Lung microvascular endothelial cell (primary cell): ENCODE measurements around the gene GJB2. TPM values are rescaled to one million over a fixed set of nuclear protein-coding genes. Genes with fewer than 3 reads are reported as not detected.
"Not testable (repeated sequence)": the region's sequence is repeated elsewhere in the genome, so short reads cannot be mapped to it uniquely, and the experiment has no call there.

ENCODE experiments used
- DNase-seq, 2 donors: peaks; one replicate each; pipeline versions ENCODE4 v3.0.0 to v3.0.0-alpha.2; 2010; ENCODE audit warnings: low read depth in 2 of 2
- total RNA-seq: library from RNA; depleted of rRNA; stranded (reverse); fragments of >200 nt; gene quantifications from 2 replicates; pipeline ENCODE4 v1.2.1, GENCODE V29; 2014

Gene GJB2
- total RNA-seq, 1 donor from 2014 or later: not detected

DNA sequence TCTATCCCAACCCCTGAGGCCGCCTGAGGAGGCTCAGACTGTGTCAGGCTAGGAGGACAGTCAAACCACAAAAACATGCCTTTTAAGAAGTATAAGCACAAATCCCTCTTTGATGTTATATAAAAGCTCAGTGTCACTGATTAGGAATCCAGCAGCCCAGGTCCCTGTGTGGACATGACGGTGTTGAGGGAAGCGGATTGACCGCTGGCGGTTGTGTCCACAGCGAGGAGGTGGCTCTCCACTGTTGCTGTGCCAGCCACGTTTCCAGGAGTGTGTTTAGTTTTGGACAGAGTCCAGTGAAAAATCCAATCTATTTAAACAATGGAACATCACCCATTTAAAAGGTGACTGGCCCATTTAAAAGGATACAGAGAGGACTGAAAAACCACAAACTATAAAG is 24.3 kb downstream of the GJB2 start:
- peak in 1 of 2 donors; percentile 51 for DNase-seq

DNA sequence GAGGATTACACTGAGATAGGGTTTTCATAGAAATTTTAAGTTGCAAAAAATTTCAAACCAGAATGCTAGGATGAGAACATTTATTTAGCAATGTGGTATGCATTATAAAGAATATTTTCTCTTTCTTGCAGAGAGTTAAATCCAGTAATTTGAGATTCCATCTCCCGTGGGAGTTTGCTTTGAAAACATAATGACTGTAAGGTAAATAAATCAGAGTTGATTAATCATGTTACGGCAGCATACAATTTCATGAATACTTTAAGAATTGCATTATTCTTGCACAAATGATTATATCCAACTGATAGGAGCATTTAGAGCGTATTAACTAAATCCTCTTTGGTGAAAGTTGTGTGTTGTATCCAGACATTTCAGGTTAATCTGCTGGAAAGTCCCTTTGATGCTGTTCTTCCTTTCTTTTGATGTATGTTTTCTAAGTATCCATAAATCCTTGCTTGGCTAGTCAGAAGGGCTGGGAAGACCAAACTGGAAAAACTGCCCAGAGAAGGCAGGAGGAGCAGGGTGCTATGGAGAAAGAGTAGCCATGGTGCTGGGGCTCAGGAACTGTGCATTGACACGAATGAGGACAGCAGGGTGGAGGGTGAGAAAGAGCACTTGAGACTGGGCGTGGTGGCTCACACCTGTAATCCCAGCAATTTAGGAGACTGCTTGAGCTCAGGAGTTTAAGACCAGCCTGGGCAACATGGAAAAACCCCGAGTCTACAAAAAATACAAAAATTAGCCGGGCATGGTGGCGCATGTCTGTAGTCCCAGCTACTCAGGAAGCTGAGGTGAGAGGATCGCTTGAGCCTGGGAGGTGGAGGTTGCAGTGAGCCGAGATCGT is 27.1 kb downstream of the GJB2 start:
- no peak for DNase-seq

DNA sequence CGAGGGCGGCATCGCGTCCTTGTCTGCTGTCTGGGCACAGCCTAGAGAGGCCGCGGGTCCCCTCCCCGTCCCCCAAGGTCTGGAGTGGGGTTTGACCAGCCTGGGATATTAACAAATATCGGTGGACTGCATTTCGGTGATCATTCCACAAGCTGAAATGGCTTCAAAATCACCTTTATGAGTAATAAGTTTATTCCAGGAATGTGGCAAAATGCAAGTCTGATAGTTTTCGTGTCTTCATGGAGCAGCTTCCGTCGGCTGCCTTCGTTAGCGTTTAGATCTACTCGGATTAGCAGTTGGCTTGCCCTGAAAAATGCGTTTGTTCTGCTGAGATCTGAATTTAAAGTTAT is 30.8 kb downstream of the GJB2 start:
- DNase-seq: no peak

DNA sequence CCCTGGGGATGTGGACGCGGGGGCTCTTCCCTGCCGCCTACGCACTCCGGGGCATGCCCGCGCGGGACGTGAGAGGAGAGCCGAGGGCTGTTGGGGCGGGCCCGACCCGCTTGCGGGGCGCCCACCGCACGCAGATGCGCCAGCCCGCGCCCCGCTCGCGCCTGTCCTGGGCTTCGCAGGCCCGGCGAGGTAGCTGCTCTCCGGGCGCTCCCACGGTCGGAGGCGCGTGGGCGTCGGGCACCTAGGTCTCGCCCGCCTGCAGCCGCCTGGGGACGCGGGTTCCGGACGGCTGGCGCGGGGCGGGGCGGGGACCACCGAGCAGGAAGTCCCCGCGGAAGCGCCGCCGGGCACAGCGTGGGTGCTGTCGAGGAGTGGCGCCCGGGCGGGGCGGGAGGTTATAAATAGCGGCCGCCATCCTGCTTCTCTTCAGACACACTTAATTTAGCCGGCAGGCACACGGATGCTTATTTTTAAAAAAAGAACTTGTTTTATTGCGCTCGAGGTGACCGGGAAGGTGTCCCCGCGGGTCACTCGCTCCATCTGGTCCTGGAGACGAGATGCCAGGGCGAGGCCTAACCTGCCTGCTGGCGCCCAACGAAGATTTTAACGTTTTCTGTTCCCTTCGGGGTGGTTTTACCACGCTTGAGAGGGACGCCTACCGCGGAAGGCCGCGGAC is 31.3 kb downstream of the GJB2 start:
- no peak for DNase-seq

DNA sequence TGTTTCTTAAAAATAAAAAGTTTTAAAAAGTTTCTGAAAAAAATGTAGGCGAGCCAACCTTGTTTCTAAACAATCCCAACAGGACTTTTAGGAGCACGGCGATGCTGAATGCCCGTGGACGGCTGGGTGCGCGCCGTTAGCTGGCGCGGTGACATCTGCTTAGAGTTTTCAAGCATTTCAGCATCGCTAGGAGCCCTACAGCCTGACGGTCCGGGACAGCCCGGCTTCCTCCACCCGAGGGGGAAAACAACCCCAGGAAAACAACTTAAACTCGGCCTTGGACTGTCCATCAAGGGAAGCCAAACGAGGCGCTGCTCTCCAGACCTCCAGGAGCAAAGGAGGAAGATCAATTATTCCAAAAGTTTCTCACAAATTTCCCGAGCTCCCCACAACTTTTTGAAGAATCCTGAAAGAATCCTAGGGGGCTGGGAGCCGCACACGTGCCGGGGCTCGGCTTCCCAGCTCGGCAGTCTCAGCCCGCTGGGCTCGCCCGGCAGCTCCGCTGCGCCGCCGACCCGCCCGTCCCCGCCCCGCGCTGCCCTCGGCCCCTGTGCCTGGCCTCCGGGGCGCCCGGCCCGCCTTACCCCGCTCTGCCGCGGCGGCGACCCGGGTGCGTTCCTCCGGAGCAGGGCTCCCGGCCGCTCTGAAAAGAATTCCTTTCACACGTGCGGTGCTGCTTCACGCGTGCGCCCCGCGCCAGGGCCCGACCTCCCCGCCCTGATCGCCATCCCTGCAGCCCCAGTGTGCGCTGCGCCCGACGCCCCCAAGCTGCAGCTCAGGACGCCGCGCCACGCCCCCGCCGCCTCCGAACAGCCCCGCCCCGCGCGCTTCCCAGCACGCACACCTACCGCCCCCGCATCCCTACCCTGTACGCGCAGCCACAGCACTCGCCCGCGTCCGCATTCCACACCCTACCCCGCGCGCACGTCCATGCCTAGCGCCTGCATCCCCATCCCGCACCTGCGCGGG is 32.1 kb downstream of the GJB2 start, which contains the start of gene GJA3:
GJA3 (minus strand) TSS at position 747 of the 969 bp plus-strand sequence. CDS start 17,764 bp downstream, outside the sequence.
- peak; percentile 12 to 30 for DNase-seq

DNA sequence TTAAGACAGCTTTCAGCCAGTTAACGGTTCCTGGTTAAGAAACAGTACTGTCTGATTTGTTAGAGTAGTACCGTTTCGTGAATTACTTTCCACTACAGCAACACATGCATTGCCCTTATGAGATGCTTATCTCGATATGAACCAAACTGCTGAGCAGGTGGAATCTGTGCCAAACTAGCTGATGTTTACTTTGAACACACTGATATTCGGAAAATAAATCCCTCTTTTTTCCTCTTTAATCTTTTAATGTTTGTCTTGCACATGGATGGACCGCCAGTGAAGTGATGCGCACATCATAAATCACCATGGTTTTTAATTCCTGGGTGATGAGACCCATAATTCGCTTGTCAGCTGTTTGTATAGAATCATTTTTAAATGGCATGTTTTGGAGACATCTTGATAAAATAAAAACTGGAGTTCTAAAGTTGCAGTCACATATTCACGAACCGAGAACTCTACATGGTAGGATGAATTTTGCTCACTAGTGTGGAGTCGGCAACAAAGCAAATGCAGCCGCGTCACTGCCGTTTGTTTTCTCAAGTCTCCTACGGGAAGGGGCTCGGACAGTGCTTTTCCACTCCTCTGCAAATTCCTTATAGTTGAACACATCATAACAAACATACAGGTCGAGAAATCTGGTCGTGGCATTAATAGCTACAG is 33.0 kb downstream of the GJB2 start:
- peak in 1 of 2 donors; percentile 15 for DNase-seq

DNA sequence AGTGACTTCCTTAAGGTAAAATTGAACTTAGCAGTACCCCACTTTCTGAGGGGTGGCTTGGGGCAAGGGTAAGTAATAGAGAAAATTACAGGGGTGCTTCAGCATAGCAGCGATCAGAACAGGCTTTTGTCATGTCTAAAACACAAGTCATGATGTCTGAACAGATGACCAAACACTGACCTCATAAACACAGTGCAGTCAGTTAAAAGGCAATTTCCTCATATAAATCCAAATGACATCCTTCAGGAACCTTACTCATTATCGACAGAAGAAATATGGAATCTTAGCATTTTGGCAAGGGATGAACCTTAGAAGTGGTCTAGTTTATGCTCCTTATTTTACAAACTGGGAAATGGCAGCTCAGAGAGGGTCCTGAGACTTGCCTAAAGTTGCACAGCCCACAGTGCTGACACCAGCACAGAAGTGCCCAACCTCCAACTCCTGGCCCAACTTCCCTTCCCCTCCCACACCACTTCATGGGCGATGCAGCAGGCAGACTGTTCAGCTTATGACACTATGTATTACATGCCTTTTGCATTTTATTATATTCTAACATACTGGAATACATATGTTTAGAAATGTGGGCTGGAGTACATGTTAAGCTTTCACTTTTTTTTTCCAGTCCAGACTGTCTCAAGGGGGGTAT is 35.5 kb downstream of the GJB2 start:
- no peak for DNase-seq

DNA sequence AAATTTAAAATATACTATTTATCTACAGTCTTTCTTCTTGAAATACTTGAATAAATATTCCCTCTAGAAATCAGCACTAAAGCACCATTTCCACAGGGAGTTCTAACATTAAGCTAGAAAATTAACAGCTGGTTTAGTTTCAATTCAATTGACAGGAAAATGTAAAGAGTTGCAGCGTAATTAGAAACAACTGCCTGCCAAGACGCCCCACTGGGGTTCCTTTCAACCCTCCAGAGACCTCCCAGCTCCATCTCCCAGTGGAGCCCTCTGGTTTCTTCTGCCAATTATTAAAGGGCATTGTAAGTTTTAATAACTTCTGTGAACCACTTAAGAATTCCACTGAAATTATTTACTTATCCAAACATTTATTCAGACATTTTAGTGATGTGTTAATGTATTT is 36.0 kb downstream of the GJB2 start:
- no peak for DNase-seq

DNA sequence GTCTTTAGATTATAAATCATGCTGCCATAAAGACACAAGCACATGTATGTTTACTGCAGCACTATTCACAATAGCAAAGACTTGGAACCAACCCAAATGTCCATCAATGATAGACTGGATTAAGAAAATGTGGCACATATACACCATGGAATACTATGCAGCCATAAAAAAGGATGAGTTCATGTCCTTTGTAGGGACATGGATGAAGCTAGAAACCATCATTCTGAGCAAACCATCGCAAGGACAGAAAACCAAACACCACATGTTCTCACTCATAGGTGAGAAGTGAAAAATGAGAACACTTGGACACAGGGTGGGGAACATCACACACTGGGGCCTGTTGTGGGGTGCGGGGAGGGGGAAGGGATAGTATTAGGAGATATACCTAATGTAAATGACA is 39.4 kb downstream of the GJB2 start:
- DNase-seq: not testable (repeated sequence)

DNA sequence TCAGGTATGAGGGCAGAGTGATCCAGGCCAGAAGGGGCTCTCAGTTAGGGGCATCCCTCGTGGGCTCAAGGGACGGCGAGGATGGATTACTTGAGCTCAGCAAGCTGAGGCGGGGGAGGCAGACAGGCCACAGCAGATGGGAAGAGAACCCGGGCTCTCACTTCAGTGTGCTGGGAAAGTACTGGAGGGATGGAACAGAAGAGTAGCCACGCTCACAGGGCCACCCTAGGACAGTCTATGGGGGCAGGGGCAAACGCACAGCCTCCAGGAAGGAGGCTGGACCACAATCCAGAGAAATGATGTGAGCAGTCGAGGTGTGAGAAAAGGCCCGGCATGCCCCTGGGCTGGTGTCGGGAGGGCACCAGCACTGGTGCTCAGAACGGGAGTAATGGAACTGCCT is 41.1 kb downstream of the GJB2 start:
- no peak for DNase-seq

DNA sequence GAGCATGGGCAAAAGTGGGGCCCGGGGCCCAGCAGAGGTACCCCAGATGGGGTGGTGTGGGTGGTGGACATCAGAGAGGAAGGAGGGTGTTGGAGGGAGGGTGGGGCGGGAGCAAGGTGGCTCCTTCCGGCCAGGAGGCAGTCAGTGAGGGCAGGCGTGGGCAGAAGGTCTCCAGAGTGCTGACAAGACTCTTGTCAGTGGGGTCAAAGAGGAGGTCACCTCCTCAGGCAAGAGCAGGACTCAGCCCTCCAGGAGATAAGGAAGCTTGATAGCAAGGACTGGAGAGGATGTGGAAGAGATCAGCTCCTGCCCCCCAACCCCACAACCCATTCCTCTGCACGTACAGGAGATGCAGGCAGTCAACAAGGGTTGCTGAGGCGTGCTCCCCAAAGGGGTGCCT is 41.7 kb downstream of the GJB2 start:
- DNase-seq: no peak

DNA sequence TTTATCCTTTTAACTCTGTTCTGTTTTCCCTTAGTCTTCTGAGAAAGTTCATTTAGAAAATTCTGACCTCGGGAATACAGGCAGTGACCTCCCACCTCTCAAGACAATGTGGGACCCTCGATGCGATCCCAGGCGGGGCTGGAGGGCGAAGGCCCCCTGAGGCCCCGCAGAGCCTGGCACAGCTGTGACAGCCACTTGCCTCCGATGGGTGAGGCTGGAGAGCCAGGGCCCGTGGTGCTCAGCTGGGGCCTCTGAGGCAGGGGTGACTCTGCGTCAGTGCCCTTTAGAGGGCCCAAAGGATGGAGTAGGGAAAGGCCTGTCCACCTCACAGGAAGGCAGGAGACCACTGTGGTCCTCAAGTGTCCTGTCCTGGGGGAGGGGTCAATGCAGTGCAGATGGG is 42.2 kb downstream of the GJB2 start:
- no peak for DNase-seq

DNA sequence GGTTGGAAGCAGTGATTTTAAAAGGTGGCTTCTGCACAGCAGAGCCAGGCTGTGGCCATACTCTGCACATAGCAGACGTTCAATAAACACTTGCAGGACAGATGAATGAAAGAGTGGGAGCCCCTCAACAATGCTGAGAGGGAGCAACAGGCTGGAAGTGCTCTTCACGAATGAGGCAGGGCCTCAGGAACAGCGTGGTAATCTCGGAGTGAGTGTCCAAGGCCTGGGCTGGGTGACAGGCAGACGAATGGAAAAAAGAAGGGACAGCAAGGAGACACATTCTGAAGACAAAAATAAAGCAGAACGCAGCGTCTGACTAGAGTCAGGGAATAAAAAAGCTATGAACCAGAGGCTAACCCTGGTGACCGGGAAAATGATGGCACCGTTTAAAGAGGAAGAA is 43.0 kb downstream of the GJB2 start:
- no peak for DNase-seq

DNA sequence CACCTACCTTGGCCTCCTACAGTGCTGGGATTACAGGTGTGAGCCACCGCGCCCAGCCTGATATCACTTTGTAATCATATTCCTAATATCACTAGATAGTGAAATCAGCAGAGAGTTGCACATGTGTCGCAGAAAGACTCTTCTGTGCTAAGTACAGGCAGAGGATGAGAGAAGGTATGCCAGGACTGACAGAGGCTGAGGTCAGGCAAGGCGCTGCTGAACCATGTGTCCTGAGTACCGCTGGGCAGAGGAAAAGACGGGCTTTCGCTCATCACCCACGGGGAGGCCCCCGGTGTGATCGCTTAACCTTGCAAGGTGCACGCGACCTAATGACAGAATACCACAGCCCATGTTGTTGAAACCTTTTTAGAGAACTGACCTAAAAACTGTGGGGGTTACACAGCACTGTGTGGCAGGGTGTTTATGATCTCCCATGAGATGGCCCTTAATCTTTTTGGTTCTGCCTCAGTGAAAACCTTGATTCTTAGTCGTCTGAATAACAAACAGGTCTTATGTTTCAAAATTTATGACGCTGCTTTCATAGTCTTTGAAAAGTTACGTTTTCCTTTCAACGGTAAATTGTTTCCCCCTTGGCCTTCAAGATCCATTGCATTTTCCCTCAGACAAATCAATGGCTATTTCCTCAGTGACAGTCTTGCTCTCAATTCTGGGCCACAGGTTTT is 44.1 kb downstream of the GJB2 start:
- no peak for DNase-seq

DNA sequence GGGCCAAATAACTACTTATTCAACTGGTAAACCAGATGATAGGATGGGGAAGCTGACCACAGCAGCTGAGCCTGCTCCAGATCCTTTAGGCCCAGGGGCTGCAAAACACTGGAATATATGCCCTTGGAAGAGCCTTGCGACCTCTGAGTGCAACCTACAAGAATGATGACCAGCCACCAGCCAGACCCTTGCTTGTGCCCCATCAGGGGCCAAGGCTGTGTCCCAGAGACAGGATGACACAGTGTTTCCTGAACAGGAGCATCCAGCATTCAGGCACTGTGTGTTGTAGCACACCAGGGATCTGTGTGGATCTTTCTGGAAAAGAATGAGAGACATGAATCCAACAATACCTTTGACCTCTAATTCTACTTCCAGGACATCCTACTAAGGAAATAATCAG is 46.4 kb downstream of the GJB2 start:
- DNase-seq: no peak

DNA sequence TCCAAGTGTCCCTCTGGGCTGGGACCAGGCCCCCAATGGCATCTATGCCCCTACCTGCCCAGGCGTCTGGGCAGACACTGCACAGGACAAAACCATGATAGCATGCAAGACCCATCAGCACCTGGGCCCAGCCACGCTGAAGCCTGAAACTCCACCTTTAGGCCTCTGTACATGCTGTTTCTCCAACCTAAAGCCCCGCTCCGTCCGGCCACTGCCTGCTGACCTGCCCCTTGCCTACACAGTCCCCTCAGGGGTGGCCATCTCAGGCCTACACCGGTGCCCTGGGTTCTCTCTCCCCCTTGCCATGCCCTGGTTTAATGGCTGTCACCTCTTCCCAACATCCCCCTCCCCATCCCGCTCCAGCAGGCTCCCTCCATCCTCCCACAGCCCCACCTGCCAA is 47.2 kb downstream of the GJB2 start:
- no peak for DNase-seq

DNA sequence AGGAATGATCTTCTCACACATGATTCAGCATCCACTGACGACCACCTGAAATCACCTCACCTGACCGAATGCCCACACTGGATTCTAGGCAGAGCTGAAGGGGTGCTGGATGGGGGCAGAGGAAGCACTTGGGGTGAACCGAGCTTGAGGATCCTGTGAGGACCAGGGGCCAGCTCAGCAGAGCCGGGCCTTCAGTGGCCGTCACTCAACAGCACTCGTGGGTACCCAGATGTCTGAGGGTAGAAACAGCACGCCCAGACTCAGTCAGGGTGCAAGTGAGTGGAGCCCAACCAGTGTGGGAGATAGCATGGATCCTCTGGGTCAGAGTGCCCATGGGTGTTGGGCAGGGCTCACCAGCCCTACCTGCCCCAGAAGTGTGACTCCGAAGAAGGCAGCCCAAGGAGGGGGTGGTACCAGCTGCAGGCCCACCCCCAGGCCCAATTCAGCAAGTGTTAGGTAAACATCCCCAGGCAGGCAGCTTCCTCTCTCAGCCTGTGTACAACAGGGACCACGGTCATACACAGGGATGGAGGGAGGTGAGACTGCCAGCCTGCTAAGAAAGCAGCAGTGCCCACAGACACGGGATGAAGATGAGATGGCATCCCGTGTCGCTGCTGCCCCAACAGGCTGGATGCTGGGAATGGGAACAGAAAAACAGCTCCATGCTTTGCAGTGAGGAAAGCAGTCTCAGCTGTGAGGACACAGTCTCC is 48.4 kb downstream of the GJB2 start:
- DNase-seq: no peak

DNA sequence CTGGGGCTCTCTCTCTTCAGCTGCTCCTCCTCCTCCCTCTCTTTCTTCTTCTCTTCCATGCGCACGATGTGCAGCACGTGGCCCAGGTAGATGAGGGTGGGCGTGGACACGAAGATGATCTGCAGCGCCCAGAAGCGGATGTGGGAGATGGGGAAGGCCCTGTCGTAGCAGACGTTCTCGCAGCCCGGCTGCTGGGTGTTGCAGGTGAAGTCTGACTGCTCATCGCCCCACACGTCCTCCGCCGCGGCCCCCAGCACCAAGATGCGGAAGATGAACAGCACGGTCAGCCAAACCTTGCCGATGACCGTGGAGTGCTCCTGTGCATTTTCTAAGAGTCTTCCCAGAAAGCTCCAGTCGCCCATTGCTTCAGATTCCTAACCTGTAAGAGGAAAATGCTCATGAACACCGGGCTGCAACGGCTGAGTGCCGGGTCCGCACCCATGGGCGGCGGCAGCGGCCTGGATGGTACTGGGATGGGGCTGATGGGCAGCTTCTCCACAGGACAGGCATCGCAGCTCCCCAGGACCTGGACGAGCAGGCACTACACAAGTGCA is 49.7 kb downstream of the GJB2 start:
- no peak for DNase-seq
